Neural cell (in vitro differentiated cells): ENCODE results near the gene ATG9B.

Experiments used
- EP300 ChIP-seq: fragments of 450-650 bp; conservative IDR thresholded peaks from 2 replicates; pipeline ENCODE4 v1.6.1; 2014; ENCODE audit warnings: antibody characterized with exemption, mild to moderate bottlenecking, moderate library complexity; ENCODE audit not compliant: poor library complexity, severe bottlenecking
- EZH2 ChIP-seq: fragments of 200-600, 300-800 bp; shearing (Covaris generic), sonication (generic); IDR thresholded peaks from 2 replicates; pipeline ENCODE4 v1.6.1; 2014; ENCODE audit warnings: antibody characterized with exemption, low read length, borderline replicate concordance, mild to moderate bottlenecking; ENCODE audit not compliant: insufficient read depth, poor library complexity, severe bottlenecking
- MXI1 ChIP-seq: fragments of 450-650 bp; conservative IDR thresholded peaks from 2 replicates; pipeline ENCODE4 v1.6.1; 2014; ENCODE audit warnings: antibody characterized with exemption, mild to moderate bottlenecking; ENCODE audit not compliant: poor library complexity, severe bottlenecking
- POLR2AphosphoS5 ChIP-seq: IDR thresholded peaks from 2 replicates; pipeline ENCODE4 v1.6.1; 2012
- RAD21 ChIP-seq: fragments of 450-650 bp; conservative IDR thresholded peaks from 2 replicates; pipeline ENCODE4 v1.6.1; 2014; ENCODE audit warnings: antibody characterized with exemption, mild to moderate bottlenecking, moderate library complexity
- REST ChIP-seq: IDR thresholded peaks from 2 replicates; pipeline ENCODE4 v1.6.1; 2012; ENCODE audit warnings: borderline replicate concordance
- SMC3 ChIP-seq: fragments of 450-650 bp; conservative IDR thresholded peaks from 2 replicates; pipeline ENCODE4 v1.6.1; 2014; ENCODE audit warnings: antibody characterized with exemption, mild to moderate bottlenecking, moderate library complexity; ENCODE audit not compliant: poor library complexity
- TAF1 ChIP-seq: IDR thresholded peaks from 2 replicates; pipeline ENCODE4 v1.6.1; 2012; ENCODE audit warnings: low read depth
- TF ChIP-seq, protein P1 (sequence below): fragments of 450-650 bp; IDR thresholded peaks from 2 replicates; pipeline ENCODE4 v1.5.1; 2014; ENCODE audit warnings: antibody characterized with exemption, mild to moderate bottlenecking, moderate library complexity; ENCODE audit not compliant: poor library complexity, severe bottlenecking

GRCh38 chr7:151038951-151039849, 14.9 kb upstream of the ATG9B start:
- TF ChIP-seq, protein P1, sequence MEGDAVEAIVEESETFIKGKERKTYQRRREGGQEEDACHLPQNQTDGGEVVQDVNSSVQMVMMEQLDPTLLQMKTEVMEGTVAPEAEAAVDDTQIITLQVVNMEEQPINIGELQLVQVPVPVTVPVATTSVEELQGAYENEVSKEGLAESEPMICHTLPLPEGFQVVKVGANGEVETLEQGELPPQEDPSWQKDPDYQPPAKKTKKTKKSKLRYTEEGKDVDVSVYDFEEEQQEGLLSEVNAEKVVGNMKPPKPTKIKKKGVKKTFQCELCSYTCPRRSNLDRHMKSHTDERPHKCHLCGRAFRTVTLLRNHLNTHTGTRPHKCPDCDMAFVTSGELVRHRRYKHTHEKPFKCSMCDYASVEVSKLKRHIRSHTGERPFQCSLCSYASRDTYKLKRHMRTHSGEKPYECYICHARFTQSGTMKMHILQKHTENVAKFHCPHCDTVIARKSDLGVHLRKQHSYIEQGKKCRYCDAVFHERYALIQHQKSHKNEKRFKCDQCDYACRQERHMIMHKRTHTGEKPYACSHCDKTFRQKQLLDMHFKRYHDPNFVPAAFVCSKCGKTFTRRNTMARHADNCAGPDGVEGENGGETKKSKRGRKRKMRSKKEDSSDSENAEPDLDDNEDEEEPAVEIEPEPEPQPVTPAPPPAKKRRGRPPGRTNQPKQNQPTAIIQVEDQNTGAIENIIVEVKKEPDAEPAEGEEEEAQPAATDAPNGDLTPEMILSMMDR, result no peak
- no peak for TF ChIP-seq TAF1
- TF ChIP-seq RAD21, result no peak
- no peak for TF ChIP-seq POLR2AphosphoS5
- no peak for TF ChIP-seq EZH2
- TF ChIP-seq REST, result no peak
- no peak for TF ChIP-seq MXI1
- no peak for TF ChIP-seq EP300
- TF ChIP-seq SMC3, result no peak
